NCI-H446 treated with DMSO at 0.1 percent for 48 hours (cell line): ENCODE measurements around the gene SIT1.
A peak's percentile ranks its signal among the peaks of the same experiment; 100 is the strongest.

Experiments used
- DNase-seq: peaks from one replicate; lab custom pipeline; 2025; lab: John Stamatoyannopoulos, UW

Gene SIT1

DNA sequence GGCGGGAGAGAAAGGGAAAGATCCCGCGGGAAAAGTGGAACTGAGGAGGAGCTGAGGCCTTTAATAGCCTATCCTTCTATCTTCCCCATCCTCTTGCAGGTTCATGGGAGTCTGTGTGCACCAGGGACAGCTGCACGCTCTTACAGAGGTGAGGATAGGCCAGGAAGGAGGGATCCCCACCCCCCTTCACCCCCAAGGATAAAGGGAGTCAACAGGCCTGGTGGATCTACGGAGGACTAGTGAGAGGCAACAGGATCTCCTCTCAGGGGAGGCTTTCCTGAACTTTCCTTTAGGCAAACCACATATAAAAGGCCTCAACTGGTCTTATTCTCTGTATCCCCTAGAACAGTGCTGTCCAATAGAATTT, 44.6 kb downstream of the SIT1 start:
- DNase-seq = no peak

DNA sequence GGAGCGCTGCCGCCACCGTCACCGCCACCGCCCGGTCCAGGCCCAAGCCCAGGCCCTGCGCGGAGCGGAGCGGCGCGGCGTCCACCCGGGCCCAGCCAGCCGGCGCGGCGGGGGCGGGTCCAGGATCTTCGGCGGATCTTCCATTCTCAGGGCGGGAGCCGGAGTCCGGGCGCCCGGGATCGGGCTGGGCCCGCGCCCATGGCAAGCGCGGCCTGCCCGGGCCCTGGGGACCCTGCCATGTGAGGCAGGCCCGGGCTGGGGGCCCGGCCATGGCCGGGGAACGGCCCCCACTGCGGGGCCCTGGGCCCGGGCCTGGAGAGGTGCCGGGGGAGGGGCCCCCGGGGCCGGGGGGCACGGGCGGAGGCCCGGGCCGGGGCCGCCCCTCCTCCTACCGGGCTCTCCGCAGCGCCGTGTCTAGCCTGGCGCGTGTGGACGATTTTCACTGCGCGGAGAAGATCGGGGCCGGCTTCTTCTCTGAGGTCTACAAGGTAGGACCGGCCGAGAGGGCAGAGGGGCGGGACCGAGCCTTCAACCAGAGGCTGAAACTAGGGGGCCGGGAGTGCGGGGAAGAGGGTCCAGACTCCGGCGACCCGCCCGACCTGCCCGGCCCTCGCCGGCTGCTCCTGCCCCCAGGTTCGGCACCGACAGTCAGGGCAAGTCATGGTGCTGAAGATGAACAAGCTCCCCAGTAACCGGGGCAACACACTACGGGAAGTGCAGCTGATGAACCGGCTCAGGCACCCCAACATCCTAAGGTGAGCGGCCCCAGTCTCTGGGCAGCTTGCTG, 45.2 kb downstream of the SIT1 start:
- no peak for DNase-seq

DNA sequence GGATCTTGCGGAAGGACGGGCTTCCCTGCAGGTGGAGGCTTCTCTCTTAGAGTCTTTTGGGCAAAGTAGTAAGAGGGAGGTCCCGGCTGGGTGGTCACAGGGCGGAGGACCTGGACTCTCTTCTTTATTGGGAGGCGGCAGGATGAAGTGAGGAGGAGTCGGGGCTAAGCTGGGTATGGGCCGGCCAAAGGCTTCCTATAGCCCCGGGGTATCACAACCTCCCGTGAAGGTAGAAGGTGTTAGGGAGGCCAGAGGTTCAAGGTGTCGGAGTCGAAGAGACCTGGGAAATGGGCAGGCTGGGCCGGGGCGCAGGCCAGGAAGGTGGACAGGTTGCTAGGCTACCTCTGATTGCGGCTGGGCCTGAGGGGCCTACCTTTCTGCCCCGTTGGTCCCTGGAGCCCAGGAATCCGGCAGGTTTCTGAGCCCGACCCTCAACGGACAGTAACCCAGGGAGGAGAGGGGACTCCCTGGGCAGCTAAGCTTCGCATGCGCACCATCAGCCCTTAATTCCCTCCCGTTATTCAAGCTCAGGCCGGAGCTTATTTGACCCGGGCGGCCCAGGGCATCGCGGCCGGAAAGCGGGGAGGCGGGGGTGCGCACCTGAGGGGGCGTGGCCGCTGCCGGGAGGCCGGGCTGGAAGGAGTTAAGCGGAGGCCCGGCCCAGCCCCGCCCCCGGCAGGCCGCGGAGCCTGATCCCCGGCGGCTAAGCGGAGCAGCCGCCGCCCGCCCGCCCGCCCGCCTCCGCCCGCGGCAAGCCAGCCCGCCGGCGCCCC, 46.0 kb downstream of the SIT1 start, which contains the start of gene TESK1:
TESK1 (plus strand) TSS at position 685 of the 773 bp plus-strand sequence. CDS start 358 bp downstream, outside the sequence.
- DNase-seq = peak; percentile 4

DNA sequence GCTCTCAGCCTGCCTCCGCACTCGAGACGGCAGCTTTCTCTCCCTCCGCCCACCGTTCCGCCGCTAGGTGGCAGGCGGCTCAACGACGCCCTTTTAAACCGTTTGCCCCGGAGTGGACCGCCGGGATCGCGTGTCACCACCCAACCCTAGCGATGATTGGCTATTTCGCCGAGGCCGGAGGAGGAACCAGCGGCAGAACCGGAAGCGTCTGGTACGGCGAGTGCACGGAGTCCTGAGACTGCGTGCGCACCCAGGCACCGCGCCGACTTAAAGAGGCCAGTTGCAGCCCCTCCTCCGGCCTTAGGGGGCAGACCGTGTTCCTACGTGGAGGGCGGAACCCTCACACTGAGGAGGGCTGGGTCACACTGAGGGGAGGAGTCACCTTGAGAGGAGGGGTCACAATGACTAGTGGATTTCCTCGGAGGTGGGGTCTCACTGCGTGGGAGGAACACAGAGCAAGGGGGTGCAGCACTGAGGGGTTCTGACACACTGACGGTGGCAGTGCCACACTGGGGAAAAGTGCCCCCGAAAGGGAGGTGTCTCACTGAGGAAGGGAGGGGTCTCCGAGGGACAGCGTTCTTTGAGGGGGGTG, 46.6 kb downstream of the SIT1 start:
- DNase-seq = peak; percentile 99

DNA sequence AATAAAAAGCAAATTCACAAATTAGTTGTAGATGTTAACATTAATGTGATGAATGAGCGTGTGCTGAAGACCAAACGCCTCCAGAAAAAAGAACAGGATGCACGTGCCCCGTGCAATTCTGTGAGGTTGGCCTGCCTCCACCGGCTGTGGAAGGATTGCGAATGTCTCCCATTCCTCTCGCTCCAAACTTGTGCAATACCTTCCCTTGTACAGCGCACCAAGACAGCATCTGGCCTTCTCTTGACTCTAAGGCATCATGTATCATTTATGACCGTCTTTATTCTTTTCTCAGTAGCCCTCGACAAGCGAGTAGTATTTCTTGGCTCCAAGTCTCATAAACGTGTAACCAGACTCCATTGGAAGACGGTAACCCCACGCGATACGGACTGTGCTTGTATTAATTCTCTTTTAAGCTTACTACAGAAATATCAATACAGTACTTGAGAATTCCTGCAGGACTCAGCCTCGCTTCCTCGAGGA, 47.2 kb downstream of the SIT1 start:
- DNase-seq = peak; percentile 52

DNA sequence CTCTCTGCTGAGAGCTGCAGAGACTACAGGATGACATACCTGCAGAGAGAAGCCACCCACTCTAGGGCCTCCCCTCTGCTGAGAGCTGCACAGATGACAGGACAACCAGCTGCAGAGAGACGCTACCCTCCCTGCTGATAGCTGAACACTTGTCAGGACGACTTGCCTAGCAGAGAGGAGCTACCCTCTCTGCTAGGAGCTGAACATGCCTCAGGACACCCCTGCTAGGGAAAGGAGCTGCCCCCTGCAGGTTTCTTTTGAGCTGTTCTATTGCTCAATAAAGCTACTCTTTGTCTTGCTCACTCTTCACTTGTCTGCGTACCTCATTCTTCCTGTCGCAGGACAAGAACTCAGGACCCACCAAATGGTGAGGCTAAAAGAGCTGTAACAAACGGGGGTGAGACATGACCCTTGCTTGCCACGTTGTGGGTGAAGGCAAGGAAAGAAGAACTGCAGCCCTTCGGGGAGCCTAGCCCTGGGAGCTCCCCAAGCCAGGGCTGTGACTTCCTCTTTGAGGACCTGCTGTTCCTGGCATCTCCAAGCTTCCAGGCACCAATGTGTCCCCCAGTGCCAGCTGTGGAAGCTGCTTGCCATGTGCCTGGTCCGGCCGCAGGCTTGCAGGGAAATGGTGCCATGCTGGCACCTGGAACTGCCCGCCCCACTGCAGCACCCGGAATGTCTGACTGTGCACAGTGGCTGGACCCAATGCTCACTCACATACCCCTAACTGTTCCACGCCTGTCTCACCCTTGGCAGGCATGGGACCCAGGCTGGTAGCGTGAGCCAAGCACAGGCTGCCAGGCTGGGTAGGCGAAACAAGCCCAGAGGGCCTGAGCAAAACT, 50.7 kb downstream of the SIT1 start:
- no peak for DNase-seq
